Spinal cord (tissue), 10 donors: Measurements from ENCODE around the gene NPAS3. TPM values are rescaled to one million over a fixed set of nuclear protein-coding genes. Genes with fewer than 3 reads are reported as not detected.

Experiments
- DNase-seq, 6 donors: peaks; one replicate each; pipeline versions ENCODE4 v3.0.0 to v3.0.0-alpha.2; 2013 to 2015; ENCODE audit warnings: low spot score in 6 of 6, low read depth in 4 of 6
- H3K27ac ChIP-seq: one replicate; pipeline ENCODE4 v1.5.1; 2013; ENCODE audit warnings: low read depth, low read length, control low read depth
- H3K27me3 ChIP-seq: one replicate; pipeline ENCODE4 v1.6.1; 2013; ENCODE audit warnings: low read length; ENCODE audit not compliant: control insufficient read depth, insufficient read depth
- H3K36me3 ChIP-seq: one replicate; pipeline ENCODE4 v1.6.1; 2013; ENCODE audit warnings: low read length; ENCODE audit not compliant: control insufficient read depth, insufficient read depth
- H3K4me1 ChIP-seq: one replicate; pipeline ENCODE4 v1.6.1; 2013; ENCODE audit warnings: low read length; ENCODE audit not compliant: control insufficient read depth, insufficient read depth
- H3K4me3 ChIP-seq: one replicate; pipeline ENCODE4 v1.5.1; 2013; ENCODE audit warnings: low read depth, low read length, control low read depth
- H3K9me3 ChIP-seq: one replicate; pipeline ENCODE4 v1.6.1; 2013; ENCODE audit warnings: low read length; ENCODE audit not compliant: control insufficient read depth, insufficient read depth
- WGBS: methylation state at CpG from one replicate; pipeline ENCODE4 v1.1.5; 2013; ENCODE audit warnings: missing lambda C conversion rate; ENCODE audit not compliant: insufficient coverage; 5-methylcytosine and 5-hydroxymethylcytosine counted together
- polyA plus RNA-seq, 2 donors: library from polyadenylated mRNA; unstranded; fragments of 120-200 nt; gene quantifications; one replicate each; pipeline ENCODE4 v1.2.1, GENCODE V29; 2013; ENCODE audit not compliant: insufficient read length in 2 of 2
- total RNA-seq, 2 donors: library from RNA; depleted of rRNA in 1 of 2; stranded (reverse); fragments of 120-200 nt in 1 of 2; fragments of >200 nt in 1 of 2; gene quantifications; one replicate each; pipeline versions ENCODE4 v1.2.3 to v1.2.4, GENCODE V29; 2013 to 2014
- donor health status: healthy.

NPAS3 gene
- total and polyA plus RNA-seq, 4 donors = 23.2 to 77.3 (median 50.8) TPM

GRCh38 chr14:33241331-33241730, 302.7 kb downstream of the NPAS3 start:
- Histone ChIP-seq H3K27me3 (no peaks in the 10 kb centered on the region), H3K36me3 (no peaks in the 10 kb centered on the region), H3K9me3 (no peaks in the 10 kb centered on the region), H3K4me3 (no peak overlapping the region), H3K4me1 (no peaks in the 10 kb centered on the region), H3K27ac (no peak overlapping the region)
- WGBS = no CpG with 5 or more reads among the region's 3 CpGs
- peak in 1 of 6 donors; percentile 67 for DNase-seq

GRCh38 chr14:33249233-33249820, 310.6 kb downstream of the NPAS3 start:
- DNase-seq = peak in 1 of 6 donors; percentile 46

GRCh38 chr14:33250963-33251362, 312.3 kb downstream of the NPAS3 start:
- H3K4me3 ChIP-seq = no peak overlapping the region
- H3K4me1 ChIP-seq = no peaks in the 10 kb centered on the region
- no CpG with 5 or more reads among the region's 2 CpGs for WGBS
- H3K27ac ChIP-seq = no peak overlapping the region
- no peak for DNase-seq
- no peaks in the 10 kb centered on the region for H3K27me3 ChIP-seq
- peaks cover 2% of the 10 kb centered on the region for H3K9me3 ChIP-seq
- no peaks in the 10 kb centered on the region for H3K36me3 ChIP-seq

More at GRCh38 chr14:33249233-33249820, 310.6 kb downstream of the NPAS3 start:
- peaks cover 2% of the 10 kb centered on the region for H3K9me3 ChIP-seq
- no peak overlapping the region for H3K4me3 ChIP-seq
- H3K4me1 ChIP-seq = no peaks in the 10 kb centered on the region
- no peak overlapping the region for H3K27ac ChIP-seq
- H3K36me3 ChIP-seq = no peaks in the 10 kb centered on the region
- H3K27me3 ChIP-seq = no peaks in the 10 kb centered on the region
- WGBS = 61% methylated on average over 3 of the region's 6 CpGs

GRCh38 chr14:33254342-33254741, 315.7 kb downstream of the NPAS3 start:
- WGBS = no CpG with 5 or more reads among the region's 3 CpGs
- Histone ChIP-seq H3K9me3 (peaks cover 2% of the 10 kb centered on the region), H3K27me3 (no peaks in the 10 kb centered on the region), H3K27ac (no peak overlapping the region), H3K36me3 (no peaks in the 10 kb centered on the region), H3K4me3 (no peak overlapping the region), H3K4me1 (no peaks in the 10 kb centered on the region)
- DNase-seq = no peak

- Histone ChIP-seq H3K4me1 (no peaks in the 10 kb centered on the region), H3K27me3 (no peaks in the 10 kb centered on the region), H3K36me3 (no peaks in the 10 kb centered on the region), H3K27ac (no peak overlapping the region), H3K9me3 (peaks cover 2% of the 10 kb centered on the region), H3K4me3 (no peak overlapping the region)
- WGBS = no CpG with 5 or more reads among the region's 1 CpG
- DNase-seq = peak in 1 of 6 donors; percentile 21
These were observed 316.2 kb downstream of the NPAS3 start for GRCh38 chr14:33254861-33255395.

GRCh38 chr14:33257796-33258195, 319.1 kb downstream of the NPAS3 start:
- H3K36me3 ChIP-seq = no peaks in the 10 kb centered on the region
- H3K4me1 ChIP-seq = no peaks in the 10 kb centered on the region
- no peak overlapping the region for H3K27ac ChIP-seq
- no peaks in the 10 kb centered on the region for H3K27me3 ChIP-seq
- H3K4me3 ChIP-seq = no peak overlapping the region
- WGBS = no CpG with 5 or more reads among the region's 2 CpGs
- DNase-seq = no peak
- peaks cover 2% of the 10 kb centered on the region for H3K9me3 ChIP-seq

GRCh38 chr14:33259764-33260163, 321.1 kb downstream of the NPAS3 start:
- H3K4me3 ChIP-seq = no peak overlapping the region

GRCh38 chr14:33271216-33271615, 332.5 kb downstream of the NPAS3 start:
- Histone ChIP-seq H3K27ac (no peak overlapping the region), H3K36me3 (no peaks in the 10 kb centered on the region), H3K4me1 (no peaks in the 10 kb centered on the region), H3K4me3 (no peak overlapping the region), H3K9me3 (no peaks in the 10 kb centered on the region), H3K27me3 (no peaks in the 10 kb centered on the region)
- DNase-seq = no peak
- WGBS = 88% methylated on average over 1 of the region's 2 CpGs

More at GRCh38 chr14:33259764-33260163, 321.1 kb downstream of the NPAS3 start:
- DNase-seq = no peak
- Histone ChIP-seq H3K27me3 (no peaks in the 10 kb centered on the region), H3K9me3 (no peaks in the 10 kb centered on the region), H3K36me3 (no peaks in the 10 kb centered on the region), H3K4me1 (no peaks in the 10 kb centered on the region), H3K27ac (no peak overlapping the region)
- WGBS = 81% methylated on average over 2 of the region's 6 CpGs

- WGBS = no CpG with 5 or more reads among the region's 2 CpGs
- H3K36me3 ChIP-seq = no peaks in the 10 kb centered on the region
These were observed 333.2 kb downstream of the NPAS3 start for GRCh38 chr14:33271891-33272290.

GRCh38 chr14:33273978-33274377, 335.3 kb downstream of the NPAS3 start:
- Histone ChIP-seq H3K27me3 (no peaks in the 10 kb centered on the region), H3K4me1 (no peaks in the 10 kb centered on the region), H3K9me3 (no peaks in the 10 kb centered on the region), H3K36me3 (no peaks in the 10 kb centered on the region), H3K4me3 (no peak overlapping the region), H3K27ac (no peak overlapping the region)
- DNase-seq = no peak
- WGBS = 52% methylated on average over 3 of the region's 4 CpGs

More at GRCh38 chr14:33271891-33272290, 333.2 kb downstream of the NPAS3 start:
- Histone ChIP-seq H3K4me3 (no peak overlapping the region), H3K27me3 (no peaks in the 10 kb centered on the region), H3K4me1 (no peaks in the 10 kb centered on the region), H3K9me3 (no peaks in the 10 kb centered on the region), H3K27ac (no peak overlapping the region)
- DNase-seq = no peak
